Suprapubic skin (tissue), 4 donors: ENCODE data around the gene FOXE3.

Experiments used
- EP300 ChIP-seq: sonication (generic); formaldehyde crosslinking; IDR thresholded peaks from one replicate; pipeline ENCODE4 v1.6.1; 2017; ENCODE audit warnings: antibody characterized with exemption
- POLR2A ChIP-seq, 2 donors: fragments of 450-650 bp; IDR thresholded peaks; one replicate each; pipeline ENCODE4 v1.6.1; 2017; ENCODE audit warnings: antibody characterized with exemption in 2 of 2, mild to moderate bottlenecking in 2 of 2, moderate library complexity in 2 of 2
- POLR2AphosphoS5 ChIP-seq, 3 donors: sonication (generic); formaldehyde crosslinking; IDR thresholded peaks; one replicate each; pipeline ENCODE4 v1.6.1; 2017; ENCODE audit warnings: antibody characterized with exemption in 3 of 3
- TF ChIP-seq, protein P1 (sequence below), 2 donors: fragments of 200-600 bp in 1 of 2; fragments of 450-650 bp in 1 of 2; sonication (generic) in 1 of 2; IDR thresholded peaks; one replicate each; pipeline ENCODE4 v1.5.1; 2016 to 2019; ENCODE audit warnings: antibody characterized with exemption in 2 of 2, mild to moderate bottlenecking in 1 of 2, moderate library complexity in 1 of 2

DNA sequence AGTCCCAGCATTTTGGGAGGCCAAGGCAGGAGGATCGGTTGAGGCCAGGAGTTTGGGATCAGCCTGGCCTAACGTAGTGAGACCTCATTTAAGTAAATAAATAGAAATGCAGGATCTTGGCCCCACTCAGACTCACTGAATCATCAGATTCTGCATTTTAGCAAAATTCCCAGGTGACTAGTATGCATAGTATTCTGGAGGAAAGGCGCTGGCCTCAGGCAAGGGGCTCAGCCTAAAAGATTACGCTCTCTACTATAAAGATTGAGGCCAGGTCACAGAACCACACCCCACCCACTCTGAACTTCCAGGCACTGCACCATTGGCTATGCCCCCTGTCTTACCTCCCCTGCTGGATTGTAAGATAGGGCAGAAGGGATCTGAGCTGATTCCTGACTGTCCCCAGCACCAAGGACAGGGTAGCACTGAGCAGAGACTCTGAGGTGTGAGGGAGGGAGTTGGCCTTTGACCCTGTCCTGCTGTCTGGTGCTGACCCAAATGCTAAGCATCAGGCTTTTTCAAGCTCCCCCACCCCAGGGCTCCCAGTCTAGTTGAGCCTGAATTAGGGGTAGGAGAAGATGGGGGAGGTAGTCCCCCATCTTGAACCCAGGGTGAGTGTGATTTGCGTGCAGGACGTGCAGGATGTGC lies 2.7 kb downstream of the FOXE3 start:
- TF ChIP-seq, protein P1, sequence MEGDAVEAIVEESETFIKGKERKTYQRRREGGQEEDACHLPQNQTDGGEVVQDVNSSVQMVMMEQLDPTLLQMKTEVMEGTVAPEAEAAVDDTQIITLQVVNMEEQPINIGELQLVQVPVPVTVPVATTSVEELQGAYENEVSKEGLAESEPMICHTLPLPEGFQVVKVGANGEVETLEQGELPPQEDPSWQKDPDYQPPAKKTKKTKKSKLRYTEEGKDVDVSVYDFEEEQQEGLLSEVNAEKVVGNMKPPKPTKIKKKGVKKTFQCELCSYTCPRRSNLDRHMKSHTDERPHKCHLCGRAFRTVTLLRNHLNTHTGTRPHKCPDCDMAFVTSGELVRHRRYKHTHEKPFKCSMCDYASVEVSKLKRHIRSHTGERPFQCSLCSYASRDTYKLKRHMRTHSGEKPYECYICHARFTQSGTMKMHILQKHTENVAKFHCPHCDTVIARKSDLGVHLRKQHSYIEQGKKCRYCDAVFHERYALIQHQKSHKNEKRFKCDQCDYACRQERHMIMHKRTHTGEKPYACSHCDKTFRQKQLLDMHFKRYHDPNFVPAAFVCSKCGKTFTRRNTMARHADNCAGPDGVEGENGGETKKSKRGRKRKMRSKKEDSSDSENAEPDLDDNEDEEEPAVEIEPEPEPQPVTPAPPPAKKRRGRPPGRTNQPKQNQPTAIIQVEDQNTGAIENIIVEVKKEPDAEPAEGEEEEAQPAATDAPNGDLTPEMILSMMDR (IDR thresholded peaks at IDR 0.05): no peak
- TF ChIP-seq POLR2A (IDR thresholded peaks at IDR 0.05) (no peak), POLR2AphosphoS5 (IDR thresholded peaks at IDR 0.05) (no peak), EP300 (no peak)
